ENCODE data around the gene CDK5R1. TPM values are rescaled to one million over a fixed set of nuclear protein-coding genes. Genes with fewer than 3 reads are reported as not detected.

CDK5R1 gene
- total RNA-seq, 1 experiment from 2014 or later, result 3.9 TPM

DNA sequence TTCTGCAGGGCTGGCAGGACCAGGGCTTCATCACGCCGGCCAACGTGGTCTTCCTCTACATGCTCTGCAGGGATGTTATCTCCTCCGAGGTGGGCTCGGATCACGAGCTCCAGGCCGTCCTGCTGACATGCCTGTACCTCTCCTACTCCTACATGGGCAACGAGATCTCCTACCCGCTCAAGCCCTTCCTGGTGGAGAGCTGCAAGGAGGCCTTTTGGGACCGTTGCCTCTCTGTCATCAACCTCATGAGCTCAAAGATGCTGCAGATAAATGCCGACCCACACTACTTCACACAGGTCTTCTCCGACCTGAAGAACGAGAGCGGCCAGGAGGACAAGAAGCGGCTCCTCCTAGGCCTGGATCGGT, 1.4 kb downstream of the CDK5R1 start:
- TF ChIP-seq, protein P1, sequence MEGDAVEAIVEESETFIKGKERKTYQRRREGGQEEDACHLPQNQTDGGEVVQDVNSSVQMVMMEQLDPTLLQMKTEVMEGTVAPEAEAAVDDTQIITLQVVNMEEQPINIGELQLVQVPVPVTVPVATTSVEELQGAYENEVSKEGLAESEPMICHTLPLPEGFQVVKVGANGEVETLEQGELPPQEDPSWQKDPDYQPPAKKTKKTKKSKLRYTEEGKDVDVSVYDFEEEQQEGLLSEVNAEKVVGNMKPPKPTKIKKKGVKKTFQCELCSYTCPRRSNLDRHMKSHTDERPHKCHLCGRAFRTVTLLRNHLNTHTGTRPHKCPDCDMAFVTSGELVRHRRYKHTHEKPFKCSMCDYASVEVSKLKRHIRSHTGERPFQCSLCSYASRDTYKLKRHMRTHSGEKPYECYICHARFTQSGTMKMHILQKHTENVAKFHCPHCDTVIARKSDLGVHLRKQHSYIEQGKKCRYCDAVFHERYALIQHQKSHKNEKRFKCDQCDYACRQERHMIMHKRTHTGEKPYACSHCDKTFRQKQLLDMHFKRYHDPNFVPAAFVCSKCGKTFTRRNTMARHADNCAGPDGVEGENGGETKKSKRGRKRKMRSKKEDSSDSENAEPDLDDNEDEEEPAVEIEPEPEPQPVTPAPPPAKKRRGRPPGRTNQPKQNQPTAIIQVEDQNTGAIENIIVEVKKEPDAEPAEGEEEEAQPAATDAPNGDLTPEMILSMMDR (conservative IDR thresholded peaks at IDR 0.05; ENCODE audit: low read depth, low read length), result no peak
- TF ChIP-seq EZH2 (IDR thresholded peaks at IDR 0.05; ENCODE audit: borderline replicate concordance, low read depth, low read length, poor library complexity, severe bottlenecking), result no peak
- Histone ChIP-seq H3K36me3 (ENCODE audit: insufficient read depth, low read length, poor library complexity, severe bottlenecking) (no peaks in the 10 kb centered on the region), H3K4me1 (ENCODE audit: insufficient read depth, low read length, poor library complexity, severe bottlenecking) (peaks cover 10% of the 10 kb centered on the region), H3K27ac (ENCODE audit: low read depth, low read length, poor library complexity, severe bottlenecking) (no peak overlapping the region), H3K4me3 (ENCODE audit: low read depth, low read length, poor library complexity, severe bottlenecking) (peak overlapping the region; percentile 51), H3K27me3 (replicated peaks; ENCODE audit: insufficient read depth, low read depth, low read length, poor library complexity) (no peaks in the 10 kb centered on the region), H3K9me3 (ENCODE audit: low read depth, low read length, poor library complexity, severe bottlenecking) (no peaks in the 10 kb centered on the region)
- DNase-seq (ENCODE audit: low spot score), result no peak
- CTCF ChIA-PET, result no interaction called here
- no TSS peak for BruUV-seq (replicated peaks)
- intact Hi-C loops (cut with micrococcal nuclease; ENCODE audit: unreplicated experiment), result no loop called here
- POLR2A ChIA-PET (ENCODE audit: low non-redundant PET), result no interaction called here

DNA sequence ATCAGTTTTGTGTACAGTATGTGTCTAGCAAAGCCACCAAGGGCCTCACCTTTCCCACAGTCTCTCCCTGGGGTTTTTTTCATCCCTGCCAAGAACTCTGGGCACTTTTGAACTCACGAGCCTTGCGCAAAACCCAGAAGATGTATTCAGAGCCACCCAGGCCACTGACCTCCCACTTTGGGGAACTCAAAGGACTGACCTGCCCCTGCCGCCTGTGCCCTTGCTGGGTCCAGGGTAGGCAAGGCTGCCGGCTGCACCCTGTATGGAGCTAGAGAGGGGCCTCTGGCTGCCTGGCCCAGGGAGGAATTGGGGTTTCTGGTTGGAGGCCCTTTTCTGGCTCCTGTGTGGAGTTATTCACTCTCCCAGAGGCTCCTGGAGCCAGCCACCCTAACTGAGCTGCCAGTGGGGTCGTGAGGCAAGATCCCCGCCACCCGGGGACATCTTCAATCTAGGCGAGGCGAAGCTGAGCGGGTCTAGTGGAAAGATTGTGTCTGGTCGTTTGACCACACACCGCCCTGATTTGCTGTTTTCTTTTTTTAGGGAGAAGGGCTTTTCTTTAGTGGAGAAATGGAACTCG, 1.9 kb downstream of the CDK5R1 start:
- H3K4me1 ChIP-seq (ENCODE audit: insufficient read depth, low read length, poor library complexity, severe bottlenecking), result peaks cover 5% of the 10 kb centered on the region
- intact Hi-C loops (cut with micrococcal nuclease; ENCODE audit: unreplicated experiment), result no loop called here

DNA sequence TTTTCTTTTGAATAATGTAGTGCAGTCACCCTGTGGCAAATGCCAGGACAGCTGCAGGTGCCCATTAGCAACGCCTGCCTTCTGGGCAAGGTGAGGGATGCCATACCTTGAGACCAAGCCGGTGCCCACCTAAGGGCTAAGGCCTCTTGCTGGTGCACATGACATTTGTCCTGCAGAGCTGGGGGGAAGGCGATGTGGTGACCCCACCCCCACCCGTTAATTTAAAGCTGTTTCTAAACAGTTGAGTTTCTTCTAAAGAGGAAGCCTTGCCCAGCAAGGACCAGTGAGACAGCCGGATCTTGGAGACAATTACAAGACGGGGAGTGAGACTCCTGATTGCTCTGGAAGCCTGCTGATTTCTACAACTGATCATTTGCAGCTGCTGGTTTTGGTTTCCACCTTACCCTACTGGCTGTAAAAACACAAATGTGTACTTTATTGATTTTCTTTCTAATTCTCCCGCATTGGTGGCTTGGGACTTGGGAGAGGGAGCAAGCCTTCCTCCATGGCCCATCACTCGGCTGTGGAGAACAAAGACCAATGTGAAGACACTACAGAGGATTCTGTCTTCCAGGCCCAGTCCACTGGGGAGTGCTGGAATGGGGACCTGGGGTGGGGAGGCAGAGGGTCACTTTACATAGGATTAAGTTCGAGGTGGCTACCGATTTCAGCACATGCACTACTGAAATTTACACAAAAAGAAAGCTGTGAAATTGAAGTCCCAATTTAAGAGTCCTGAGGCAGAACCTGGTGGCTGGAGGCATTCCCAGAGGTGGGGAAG, 2.7 kb downstream of the CDK5R1 start:
- no peak for TF ChIP-seq EZH2 (IDR thresholded peaks at IDR 0.05; ENCODE audit: borderline replicate concordance, low read depth, low read length, poor library complexity, severe bottlenecking)
- TF ChIP-seq, protein P1 (conservative IDR thresholded peaks at IDR 0.05; ENCODE audit: low read depth, low read length), result no peak
- CTCF ChIA-PET, result no interaction called here
- H3K36me3 ChIP-seq (ENCODE audit: insufficient read depth, low read length, poor library complexity, severe bottlenecking), result no peaks in the 10 kb centered on the region
- H3K4me3 ChIP-seq (ENCODE audit: low read depth, low read length, poor library complexity, severe bottlenecking), result no peak overlapping the region
- peaks cover 4% of the 10 kb centered on the region for H3K4me1 ChIP-seq (ENCODE audit: insufficient read depth, low read length, poor library complexity, severe bottlenecking)
- DNase-seq (ENCODE audit: low spot score), result no peak
- POLR2A ChIA-PET (ENCODE audit: low non-redundant PET), result no interaction called here
- H3K27ac ChIP-seq (ENCODE audit: low read depth, low read length, poor library complexity, severe bottlenecking), result no peak overlapping the region
- BruUV-seq (replicated peaks), result no TSS peak
- intact Hi-C loops (cut with micrococcal nuclease; ENCODE audit: unreplicated experiment), result no loop called here
- no peaks in the 10 kb centered on the region for H3K27me3 ChIP-seq (replicated peaks; ENCODE audit: insufficient read depth, low read depth, low read length, poor library complexity)
- H3K9me3 ChIP-seq (ENCODE audit: low read depth, low read length, poor library complexity, severe bottlenecking), result no peaks in the 10 kb centered on the region

More for the DNA sequence above, 1.9 kb downstream of the CDK5R1 start:
- Histone ChIP-seq H3K9me3 (ENCODE audit: low read depth, low read length, poor library complexity, severe bottlenecking) (no peaks in the 10 kb centered on the region), H3K27ac (ENCODE audit: low read depth, low read length, poor library complexity, severe bottlenecking) (no peak overlapping the region), H3K27me3 (replicated peaks; ENCODE audit: insufficient read depth, low read depth, low read length, poor library complexity) (no peaks in the 10 kb centered on the region), H3K36me3 (ENCODE audit: insufficient read depth, low read length, poor library complexity, severe bottlenecking) (no peaks in the 10 kb centered on the region), H3K4me3 (ENCODE audit: low read depth, low read length, poor library complexity, severe bottlenecking) (no peak overlapping the region)
- BruUV-seq (replicated peaks), result no TSS peak
- ChIA-PET CTCF (no interaction called here), POLR2A (ENCODE audit: low non-redundant PET) (no interaction called here)
- no peak for TF ChIP-seq EZH2 (IDR thresholded peaks at IDR 0.05; ENCODE audit: borderline replicate concordance, low read depth, low read length, poor library complexity, severe bottlenecking)
- TF ChIP-seq, protein P1 (conservative IDR thresholded peaks at IDR 0.05; ENCODE audit: low read depth, low read length), result no peak
- DNase-seq (ENCODE audit: low spot score), result no peak

All from A673 (cell line).